ENCODE measurements around the gene HABP2.

Gene HABP2

GRCh38 chr10:113527211-113527906 is 25.5 kb upstream of the HABP2 start:
- DNase-seq: no peak

- no peak for DNase-seq
Observed at GRCh38 chr10:113528876-113529275, 24.0 kb upstream of the HABP2 start.

DNA sequence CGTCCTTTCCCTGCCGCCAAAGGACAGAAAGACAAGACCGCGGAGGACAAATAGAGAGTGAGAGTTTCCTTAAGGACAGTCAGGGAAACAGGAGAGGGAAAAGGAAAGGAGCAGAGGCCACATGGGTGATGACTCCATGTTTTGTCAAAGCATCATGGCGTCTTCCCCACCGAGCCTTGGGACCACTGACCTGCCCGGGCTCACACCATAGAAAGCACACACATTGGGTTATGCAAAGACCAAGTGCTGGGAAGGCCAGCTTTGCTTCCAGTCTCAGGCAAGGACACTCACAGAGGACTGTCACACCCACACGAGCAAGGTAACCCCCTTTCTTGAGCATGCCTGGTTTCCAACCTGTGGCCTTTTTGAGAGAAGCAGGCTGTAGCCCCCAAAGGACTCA is 23.3 kb upstream of the HABP2 start:
- DNase-seq: no peak

DNA sequence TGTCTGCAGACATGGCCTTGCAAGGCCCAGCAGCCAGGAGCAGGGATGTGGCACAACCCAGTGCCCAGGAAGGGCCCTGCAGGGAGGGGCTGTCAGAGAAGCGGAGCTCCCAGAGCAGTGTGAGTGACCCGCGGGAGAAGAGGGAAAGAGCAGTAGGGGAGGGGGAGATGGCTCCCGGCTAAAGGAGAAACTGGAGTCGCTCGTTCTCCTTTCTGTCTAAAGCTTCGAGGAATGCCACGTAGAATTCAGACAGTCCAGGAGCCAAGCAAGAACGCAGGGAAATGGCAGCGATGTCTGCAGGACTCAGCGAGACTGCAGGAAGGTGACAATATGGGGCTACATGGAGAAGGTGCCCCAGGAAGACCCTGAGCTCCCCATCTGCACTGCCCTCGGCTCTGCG is 22.4 kb upstream of the HABP2 start:
- DNase-seq: no peak

GRCh38 chr10:113532724-113533123 is 20.1 kb upstream of the HABP2 start:
- no peak for DNase-seq

DNA sequence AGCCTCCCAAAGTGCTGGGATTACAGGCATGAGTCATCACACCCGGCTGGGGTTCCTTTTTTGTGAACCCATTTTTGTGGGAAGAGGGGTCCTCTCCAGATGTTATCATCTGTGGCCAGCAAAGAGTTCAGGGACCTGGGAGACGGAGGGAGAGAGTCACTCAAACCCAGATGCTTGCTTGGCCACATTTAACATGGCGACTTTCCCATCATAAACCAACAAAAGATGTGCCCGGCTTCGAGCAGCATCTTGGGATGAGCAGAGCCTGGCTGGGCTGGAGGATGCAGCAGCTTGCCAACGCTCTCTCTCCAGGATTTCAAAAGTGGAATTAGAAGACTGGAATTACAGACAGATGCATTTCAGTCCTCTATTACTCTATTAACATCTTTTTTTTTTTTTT is 19.1 kb upstream of the HABP2 start:
- DNase-seq: no peak

DNA sequence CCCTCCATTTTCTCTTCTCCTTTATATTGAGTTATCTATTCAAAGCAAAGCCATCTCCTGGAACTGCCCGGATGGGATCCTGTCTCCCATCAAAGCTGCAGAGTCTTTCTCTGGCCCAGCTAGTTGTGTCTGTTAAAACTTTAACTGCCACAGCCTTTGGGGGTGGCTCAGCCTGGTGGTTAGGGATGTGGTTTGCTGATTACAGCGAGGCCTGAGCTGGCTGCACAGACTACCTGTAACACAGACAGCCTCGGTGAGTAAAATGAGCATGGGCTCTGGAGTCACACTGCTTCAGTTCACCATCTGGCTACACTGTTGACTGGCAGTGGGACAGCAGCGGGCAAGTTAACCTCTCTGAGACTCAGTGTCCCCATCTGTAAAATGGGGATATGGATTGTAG is 18.4 kb upstream of the HABP2 start:
- no peak for DNase-seq

DNA sequence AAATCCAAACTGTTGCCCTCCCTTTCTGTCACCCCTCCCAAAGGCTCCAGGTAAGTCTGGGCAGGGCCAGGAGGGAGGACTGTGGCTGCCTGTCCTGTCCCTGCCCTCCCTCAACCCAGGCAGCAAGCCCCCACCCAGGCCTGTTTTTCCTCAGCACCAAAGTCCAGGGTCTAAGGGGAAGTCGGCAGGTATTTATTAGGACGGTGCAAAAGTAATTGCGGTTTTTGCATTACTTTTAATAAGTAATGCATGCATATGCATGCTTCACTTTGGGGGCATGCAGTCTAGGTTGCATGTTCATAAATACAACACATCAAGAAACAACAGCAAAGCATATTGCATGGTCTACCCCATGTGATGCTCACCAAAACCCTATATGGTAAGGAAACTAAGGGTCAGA is 15.2 kb upstream of the HABP2 start:
- DNase-seq: no peak

DNA sequence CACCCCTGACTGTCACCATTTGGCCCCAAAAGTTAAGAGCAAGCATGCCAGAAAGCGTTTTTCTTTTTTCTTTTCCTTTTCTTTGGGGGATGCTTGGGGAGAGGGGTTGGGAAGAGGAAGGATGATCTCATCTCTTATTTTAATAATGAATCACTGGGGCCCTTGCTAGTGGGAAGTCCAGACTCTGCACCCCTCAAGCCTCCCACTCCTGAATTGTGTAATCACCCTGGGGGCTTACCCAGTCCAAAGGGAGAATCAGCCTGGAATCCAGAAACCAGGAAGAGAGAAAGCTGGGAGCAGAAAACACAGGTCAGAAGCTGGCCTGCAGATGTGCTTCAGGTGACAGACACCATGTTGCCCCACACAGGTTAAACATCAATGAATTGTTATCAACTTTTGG is 14.7 kb upstream of the HABP2 start:
- no peak for DNase-seq

- DNase-seq: no peak
Observed at GRCh38 chr10:113539789-113540188, 13.1 kb upstream of the HABP2 start.

- DNase-seq: no peak
Observed at GRCh38 chr10:113540845-113541548, 11.9 kb upstream of the HABP2 start.

GRCh38 chr10:113541549-113541927 is 11.3 kb upstream of the HABP2 start:
- no peak for DNase-seq

DNA sequence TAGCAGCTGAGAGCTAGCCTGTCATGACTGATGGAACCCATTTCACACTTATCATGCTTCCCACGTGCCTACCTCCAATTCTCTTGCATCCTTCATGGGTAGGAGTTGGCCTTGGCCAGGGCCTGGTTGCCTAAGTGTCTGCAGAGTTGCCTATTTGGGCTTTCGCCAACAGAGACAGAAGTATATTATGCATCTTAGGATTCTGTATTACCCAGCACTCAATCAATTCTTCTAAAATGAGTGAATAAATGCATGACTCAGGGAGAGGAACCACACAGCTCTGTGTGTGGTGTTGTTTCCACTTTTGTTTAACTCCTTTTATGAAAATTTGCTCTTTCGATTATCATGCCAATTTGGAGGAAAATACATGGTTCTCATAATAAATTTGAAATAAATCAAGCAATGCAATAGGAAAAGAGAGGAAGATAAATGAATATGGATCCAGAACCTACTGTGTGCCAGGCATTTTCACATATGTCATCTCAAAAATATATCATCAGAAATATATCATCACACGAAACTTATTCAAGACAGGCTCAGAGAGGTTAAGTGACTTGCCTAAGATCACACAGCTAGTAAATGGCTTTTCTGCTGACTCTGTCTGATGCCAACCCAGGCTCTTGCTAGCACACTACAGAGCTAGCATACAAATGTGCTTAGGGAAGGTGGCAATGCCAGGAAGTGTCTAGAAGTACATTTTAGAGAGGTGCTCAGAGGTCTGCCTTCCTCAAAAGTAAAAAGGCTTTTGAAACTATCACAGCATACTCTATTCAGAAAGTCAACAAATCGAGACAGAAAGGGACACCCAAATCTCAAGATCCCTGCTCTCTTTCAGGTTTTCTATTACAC is 9.5 kb upstream of the HABP2 start:
- DNase-seq: no peak

- DNase-seq: no peak
Observed at GRCh38 chr10:113544392-113544791, 8.5 kb upstream of the HABP2 start.

DNA sequence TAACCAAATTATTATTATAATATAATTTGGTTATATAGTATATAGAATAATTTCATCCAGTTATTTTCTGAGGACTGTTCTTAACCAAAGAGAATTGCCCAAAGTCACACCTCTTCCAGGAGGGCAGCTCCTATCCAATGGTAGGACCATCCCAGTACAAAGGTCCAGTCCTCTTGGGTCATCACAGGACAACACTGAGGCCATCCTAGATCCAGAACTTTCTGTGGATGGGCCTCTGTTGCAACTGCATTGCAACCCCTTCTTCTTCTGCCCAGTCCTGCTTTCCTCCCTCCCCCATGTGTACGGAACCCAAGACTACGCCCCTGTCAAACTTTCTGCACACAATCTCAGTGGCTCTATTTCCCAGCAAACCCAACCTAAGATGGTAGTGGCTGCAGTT is 5.4 kb upstream of the HABP2 start:
- no peak for DNase-seq

DNA sequence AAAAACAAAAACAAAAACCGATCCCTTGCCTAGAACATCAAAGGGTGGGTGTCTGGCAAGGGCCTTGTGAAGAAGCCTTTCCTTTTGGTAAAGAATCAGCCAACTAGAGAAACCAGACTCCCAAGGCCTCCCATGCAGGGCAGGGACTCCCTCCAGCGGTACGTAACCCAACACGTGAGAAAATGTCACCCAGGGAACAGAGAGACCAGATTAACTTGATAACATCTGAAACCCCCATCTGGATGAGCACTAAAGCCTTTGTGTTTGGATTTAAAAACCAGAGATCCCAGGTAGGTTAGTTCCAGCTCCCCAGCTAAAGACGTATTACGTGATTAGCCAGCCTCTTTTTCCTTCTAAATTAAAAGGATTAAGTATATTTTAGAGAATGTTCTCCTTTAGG is 3.0 kb upstream of the HABP2 start:
- no peak for DNase-seq

DNA sequence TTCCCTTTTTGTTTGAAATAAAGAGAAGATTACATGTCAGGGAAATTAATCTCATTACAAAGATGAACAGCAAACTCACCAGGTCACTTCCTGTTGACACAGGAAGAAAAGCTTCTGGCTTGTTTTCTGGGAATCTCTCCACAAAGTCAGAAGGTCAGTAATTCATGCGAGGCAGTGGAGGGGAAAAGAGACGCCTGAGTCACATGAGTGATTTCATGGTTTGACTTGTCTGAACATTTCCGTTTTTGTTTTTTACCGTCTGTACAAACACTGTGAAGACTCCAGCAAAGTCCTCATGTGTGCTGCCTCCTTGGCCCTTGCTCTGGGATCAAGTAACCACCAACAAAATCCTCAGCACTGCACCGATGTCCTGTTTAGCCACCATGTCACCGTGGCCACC is 2.5 kb upstream of the HABP2 start:
- no peak for DNase-seq

DNA sequence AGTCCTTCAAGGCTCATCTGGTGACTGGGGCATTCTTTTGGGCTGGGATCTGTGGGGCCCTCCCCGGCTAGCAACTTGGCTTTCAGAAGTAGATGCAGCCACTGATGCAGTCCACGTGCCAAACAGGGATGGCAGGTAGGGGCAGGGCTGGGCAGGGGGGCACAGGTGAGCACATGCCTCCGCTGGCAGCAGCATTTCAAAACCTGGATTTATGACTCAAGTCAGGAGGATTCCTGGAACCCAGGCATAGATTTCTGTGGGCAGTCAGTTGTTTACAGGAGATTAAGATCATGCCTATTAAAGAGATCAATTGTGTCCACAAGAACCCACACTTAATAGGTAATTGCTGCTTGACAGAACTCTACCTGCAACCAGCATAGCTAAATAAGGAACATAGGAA is 839 bp upstream of the HABP2 start:
- no peak for DNase-seq

DNA sequence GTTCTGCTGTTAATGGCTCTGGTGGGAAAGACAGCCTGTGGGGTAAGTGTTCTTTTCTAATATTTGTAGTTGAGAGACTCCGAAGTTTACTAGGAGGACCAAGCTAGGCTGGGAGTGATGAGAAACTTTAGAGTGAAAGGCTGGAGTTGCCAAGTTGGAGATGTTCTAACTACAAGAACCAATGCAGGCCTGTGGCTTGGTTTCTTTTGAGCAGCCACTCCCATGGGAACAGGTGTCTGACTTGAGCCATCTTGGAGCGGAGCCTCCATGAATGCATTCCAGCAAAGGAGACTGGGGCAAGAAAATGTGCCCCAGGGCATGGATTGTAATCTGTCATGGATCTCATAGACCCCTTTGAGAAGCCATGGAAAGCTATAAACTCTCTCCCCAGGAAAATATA is 296 bp downstream of the HABP2 start:
- no peak for DNase-seq

DNA sequence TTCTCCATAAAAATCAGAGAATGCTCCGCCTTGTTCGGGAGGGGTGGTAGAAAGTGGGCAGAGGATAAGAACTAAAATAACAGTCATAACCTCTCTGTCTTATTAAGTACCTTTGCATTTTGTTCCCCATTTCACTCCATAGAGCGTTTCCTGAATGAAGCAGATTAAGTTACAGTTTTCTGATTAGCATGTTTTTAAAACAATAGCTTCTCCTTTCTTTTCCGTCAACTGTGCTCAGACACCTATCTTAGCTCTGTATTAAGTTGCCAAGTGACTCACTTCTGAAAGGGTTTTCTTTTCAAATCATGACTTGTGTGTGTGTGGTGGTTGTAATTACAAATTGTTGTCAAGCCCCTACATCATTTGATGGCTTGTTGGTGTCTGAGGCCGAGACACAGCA is 1.4 kb downstream of the HABP2 start:
- DNase-seq: no peak

- no peak for DNase-seq
Observed at GRCh38 chr10:113555245-113555644, 2.4 kb downstream of the HABP2 start.

DNA sequence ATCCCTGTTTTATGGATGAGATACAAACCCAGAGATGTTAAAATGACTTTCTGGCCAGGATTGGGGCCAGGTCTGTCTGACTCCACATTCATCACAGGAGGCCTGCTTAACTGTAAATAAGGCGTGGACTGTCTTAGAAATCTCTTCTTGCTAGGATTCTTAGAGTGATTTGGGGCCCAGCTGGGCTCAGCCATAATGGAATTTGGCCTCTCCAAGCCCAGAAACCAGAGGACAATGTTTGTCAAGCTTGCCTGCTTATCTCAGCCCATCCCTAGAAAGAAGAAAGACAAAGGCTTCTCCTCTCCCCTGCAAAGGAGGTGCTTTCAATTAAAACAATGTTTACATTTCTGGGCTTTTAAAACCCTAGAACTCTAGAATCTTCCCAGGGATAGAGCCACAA is 2.9 kb downstream of the HABP2 start:
- no peak for DNase-seq

GRCh38 chr10:113557424-113557862 is 4.6 kb downstream of the HABP2 start:
- no peak for DNase-seq

GRCh38 chr10:113557903-113558321 is 5.1 kb downstream of the HABP2 start:
- DNase-seq: no peak

All from CD4-positive, alpha-beta T cell treated with Interleukin-10 for 1 hour (primary cell).